H1 (cell line): ENCODE measurements around the gene HDAC8. TPM values are rescaled to one million over a fixed set of nuclear protein-coding genes. Genes with fewer than 3 reads are reported as not detected.

ENCODE experiments used
- PHF8 ChIP-seq: fragments of 200-600 bp; sonication (generic); conservative IDR thresholded peaks from 2 replicates; pipeline ENCODE4 v1.7.1; 2012; ENCODE audit warnings: low read depth, mild to moderate bottlenecking, inconsistent platforms, low read length, moderate library complexity
- SIX5 ChIP-seq: IDR thresholded peaks from 2 replicates; pipeline ENCODE4 v1.6.1; 2011; ENCODE audit warnings: mild to moderate bottlenecking, low read depth, low read length
- TAF1 ChIP-seq: IDR thresholded peaks from 2 replicates; pipeline ENCODE4 v1.6.1; 2011; ENCODE audit warnings: mild to moderate bottlenecking, low read depth, low read length
- ZNF274 ChIP-seq: IDR thresholded peaks from 2 replicates; pipeline ENCODE4 v1.7.0; 2012; ENCODE audit warnings: low read length, borderline replicate concordance; ENCODE audit errors: extremely low read depth
- polyA plus RNA-seq, 7 experiments: library from polyadenylated mRNA; depleted of rRNA in 3 of 7; stranded (reverse) in 5 of 7; unstranded in 2 of 7; fragments of >200 nt in 5 of 7; fragments of 200-250 nt in 2 of 7; gene quantifications; 1 replicate in 5 of 7; 2 replicates in 1 of 7; 4 replicates in 1 of 7; pipeline versions ENCODE4 v1.2.1 to v1.2.3, GENCODE V29; 2011 to 2013; ENCODE audit warnings: missing spikeins in 2 of 7, mixed read lengths in 2 of 7
- total RNA-seq: library from RNA; stranded (reverse); fragmentation: NEBNext Ultra II Directional; extraction: Animal tissue kit (Norgen Biotek cat#: 25700); gene quantifications from 2 replicates; pipeline ENCODE4 v1.2.1, GENCODE V29; 2021
- TF ChIP-seq, protein P1 (sequence below): fragments of 300-600 bp; sonication (generic); IDR thresholded peaks from 2 replicates; pipeline ENCODE4 v1.7.1; 2012; ENCODE audit warnings: low read length, moderate library complexity, mild to moderate bottlenecking, inconsistent platforms; ENCODE audit not compliant: insufficient replicate concordance

The HDAC8 gene
- total and polyA plus RNA-seq, 2 of the 8 experiments (the other 6 are each of a cell fraction or from before 2014, with no cell fraction given) = 9.7 to 20.3 TPM

DNA sequence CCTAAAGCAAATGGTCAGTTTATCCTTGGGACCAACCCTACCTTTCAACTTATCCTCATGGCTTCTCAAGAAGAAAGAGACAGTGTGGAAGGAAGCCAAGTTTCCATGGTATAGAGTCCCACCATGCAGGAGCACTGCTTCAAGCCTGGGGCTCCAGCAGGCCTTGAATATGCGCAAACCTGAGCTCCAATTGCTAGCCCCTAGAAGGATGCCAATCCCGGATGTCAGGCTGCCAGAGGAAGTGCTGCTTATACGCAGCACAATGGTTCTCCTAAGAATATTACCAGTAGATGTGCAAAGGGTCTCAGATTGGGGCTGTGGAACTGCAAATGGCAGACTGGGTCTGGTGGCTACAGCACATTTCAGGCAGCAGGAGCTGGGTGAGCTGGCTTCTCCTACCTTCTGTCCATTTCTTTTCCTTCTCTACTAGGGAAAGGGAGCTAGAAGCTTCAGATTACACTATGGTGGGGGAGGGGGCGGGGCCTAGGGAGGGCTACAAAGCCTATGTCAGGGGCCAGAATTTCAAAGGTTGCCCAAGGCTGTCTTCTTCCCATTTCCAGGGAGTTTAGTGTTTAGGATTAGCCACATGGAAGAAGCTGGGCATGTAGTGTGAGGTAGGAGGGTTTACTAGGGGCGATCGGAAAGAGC is 226.2 kb downstream of the HDAC8 start (continued):
- TF ChIP-seq, protein P1, sequence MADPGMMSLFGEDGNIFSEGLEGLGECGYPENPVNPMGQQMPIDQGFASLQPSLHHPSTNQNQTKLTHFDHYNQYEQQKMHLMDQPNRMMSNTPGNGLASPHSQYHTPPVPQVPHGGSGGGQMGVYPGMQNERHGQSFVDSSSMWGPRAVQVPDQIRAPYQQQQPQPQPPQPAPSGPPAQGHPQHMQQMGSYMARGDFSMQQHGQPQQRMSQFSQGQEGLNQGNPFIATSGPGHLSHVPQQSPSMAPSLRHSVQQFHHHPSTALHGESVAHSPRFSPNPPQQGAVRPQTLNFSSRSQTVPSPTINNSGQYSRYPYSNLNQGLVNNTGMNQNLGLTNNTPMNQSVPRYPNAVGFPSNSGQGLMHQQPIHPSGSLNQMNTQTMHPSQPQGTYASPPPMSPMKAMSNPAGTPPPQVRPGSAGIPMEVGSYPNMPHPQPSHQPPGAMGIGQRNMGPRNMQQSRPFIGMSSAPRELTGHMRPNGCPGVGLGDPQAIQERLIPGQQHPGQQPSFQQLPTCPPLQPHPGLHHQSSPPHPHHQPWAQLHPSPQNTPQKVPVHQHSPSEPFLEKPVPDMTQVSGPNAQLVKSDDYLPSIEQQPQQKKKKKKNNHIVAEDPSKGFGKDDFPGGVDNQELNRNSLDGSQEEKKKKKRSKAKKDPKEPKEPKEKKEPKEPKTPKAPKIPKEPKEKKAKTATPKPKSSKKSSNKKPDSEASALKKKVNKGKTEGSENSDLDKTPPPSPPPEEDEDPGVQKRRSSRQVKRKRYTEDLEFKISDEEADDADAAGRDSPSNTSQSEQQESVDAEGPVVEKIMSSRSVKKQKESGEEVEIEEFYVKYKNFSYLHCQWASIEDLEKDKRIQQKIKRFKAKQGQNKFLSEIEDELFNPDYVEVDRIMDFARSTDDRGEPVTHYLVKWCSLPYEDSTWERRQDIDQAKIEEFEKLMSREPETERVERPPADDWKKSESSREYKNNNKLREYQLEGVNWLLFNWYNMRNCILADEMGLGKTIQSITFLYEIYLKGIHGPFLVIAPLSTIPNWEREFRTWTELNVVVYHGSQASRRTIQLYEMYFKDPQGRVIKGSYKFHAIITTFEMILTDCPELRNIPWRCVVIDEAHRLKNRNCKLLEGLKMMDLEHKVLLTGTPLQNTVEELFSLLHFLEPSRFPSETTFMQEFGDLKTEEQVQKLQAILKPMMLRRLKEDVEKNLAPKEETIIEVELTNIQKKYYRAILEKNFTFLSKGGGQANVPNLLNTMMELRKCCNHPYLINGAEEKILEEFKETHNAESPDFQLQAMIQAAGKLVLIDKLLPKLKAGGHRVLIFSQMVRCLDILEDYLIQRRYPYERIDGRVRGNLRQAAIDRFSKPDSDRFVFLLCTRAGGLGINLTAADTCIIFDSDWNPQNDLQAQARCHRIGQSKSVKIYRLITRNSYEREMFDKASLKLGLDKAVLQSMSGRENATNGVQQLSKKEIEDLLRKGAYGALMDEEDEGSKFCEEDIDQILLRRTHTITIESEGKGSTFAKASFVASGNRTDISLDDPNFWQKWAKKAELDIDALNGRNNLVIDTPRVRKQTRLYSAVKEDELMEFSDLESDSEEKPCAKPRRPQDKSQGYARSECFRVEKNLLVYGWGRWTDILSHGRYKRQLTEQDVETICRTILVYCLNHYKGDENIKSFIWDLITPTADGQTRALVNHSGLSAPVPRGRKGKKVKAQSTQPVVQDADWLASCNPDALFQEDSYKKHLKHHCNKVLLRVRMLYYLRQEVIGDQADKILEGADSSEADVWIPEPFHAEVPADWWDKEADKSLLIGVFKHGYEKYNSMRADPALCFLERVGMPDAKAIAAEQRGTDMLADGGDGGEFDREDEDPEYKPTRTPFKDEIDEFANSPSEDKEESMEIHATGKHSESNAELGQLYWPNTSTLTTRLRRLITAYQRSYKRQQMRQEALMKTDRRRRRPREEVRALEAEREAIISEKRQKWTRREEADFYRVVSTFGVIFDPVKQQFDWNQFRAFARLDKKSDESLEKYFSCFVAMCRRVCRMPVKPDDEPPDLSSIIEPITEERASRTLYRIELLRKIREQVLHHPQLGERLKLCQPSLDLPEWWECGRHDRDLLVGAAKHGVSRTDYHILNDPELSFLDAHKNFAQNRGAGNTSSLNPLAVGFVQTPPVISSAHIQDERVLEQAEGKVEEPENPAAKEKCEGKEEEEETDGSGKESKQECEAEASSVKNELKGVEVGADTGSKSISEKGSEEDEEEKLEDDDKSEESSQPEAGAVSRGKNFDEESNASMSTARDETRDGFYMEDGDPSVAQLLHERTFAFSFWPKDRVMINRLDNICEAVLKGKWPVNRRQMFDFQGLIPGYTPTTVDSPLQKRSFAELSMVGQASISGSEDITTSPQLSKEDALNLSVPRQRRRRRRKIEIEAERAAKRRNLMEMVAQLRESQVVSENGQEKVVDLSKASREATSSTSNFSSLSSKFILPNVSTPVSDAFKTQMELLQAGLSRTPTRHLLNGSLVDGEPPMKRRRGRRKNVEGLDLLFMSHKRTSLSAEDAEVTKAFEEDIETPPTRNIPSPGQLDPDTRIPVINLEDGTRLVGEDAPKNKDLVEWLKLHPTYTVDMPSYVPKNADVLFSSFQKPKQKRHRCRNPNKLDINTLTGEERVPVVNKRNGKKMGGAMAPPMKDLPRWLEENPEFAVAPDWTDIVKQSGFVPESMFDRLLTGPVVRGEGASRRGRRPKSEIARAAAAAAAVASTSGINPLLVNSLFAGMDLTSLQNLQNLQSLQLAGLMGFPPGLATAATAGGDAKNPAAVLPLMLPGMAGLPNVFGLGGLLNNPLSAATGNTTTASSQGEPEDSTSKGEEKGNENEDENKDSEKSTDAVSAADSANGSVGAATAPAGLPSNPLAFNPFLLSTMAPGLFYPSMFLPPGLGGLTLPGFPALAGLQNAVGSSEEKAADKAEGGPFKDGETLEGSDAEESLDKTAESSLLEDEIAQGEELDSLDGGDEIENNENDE = no peak
- TF ChIP-seq ZNF274 (no peak), SIX5 (no peak), TAF1 (no peak), PHF8 (no peak)
